Activated T-helper 17 cell treated with anti-CD3 and anti-CD28 coated beads, Interleukin-2, amount 50 U/mL, for 72 hours (primary cell): ENCODE results near the gene TGM2. TPM values are rescaled to one million over a fixed set of nuclear protein-coding genes. Genes with fewer than 3 reads are reported as not detected.

ENCODE experiments used
- ATAC-seq: fragments of 150-1000 bp; cut with Tn5 transposase; replicated peaks from 2 replicates; pipeline ENCODE4 v1.10.0; 2021; ENCODE audit warnings: mild to moderate bottlenecking, moderate library complexity
- H3K27ac Mint-ChIP-seq: one replicate; pipeline ENCODE4 v1.8.0; 2022; ENCODE audit warnings: mixed read lengths
- H3K27me3 Mint-ChIP-seq: one replicate; pipeline ENCODE4 v1.8.0; 2022; ENCODE audit warnings: mixed read lengths
- H3K36me3 Mint-ChIP-seq: one replicate; pipeline ENCODE4 v1.8.0; 2022; ENCODE audit warnings: low read depth, mild to moderate bottlenecking, mixed read lengths
- H3K4me1 Mint-ChIP-seq: one replicate; pipeline ENCODE4 v1.8.0; 2022; ENCODE audit warnings: mixed read lengths
- H3K4me3 Mint-ChIP-seq: one replicate; pipeline ENCODE4 v1.8.0; 2022; ENCODE audit warnings: mild to moderate bottlenecking, mixed read lengths
- H3K9me3 Mint-ChIP-seq: one replicate; pipeline ENCODE4 v1.8.0; 2022; ENCODE audit warnings: mixed read lengths
- total RNA-seq, 2 donors: library from RNA; stranded (reverse); gene quantifications; one replicate each; pipeline ENCODE4 v1.2.3, GENCODE V29; 2022

Gene TGM2
- total RNA-seq, 2 donors from 2014 or later = 0.19 to 0.76 TPM

GRCh38 chr20:38173237-38174156 is 8.4 kb upstream of the TGM2 start:
- ATAC-seq = no peak
- Mint-ChIP-seq H3K27ac (no peak overlapping the region), H3K27me3 (peaks cover 17% of the 10 kb centered on the region), H3K9me3 (no peaks in the 10 kb centered on the region), H3K36me3 (no peaks in the 10 kb centered on the region), H3K4me1 (no peaks in the 10 kb centered on the region), H3K4me3 (no peak overlapping the region)

GRCh38 chr20:38172408-38172807 is 7.3 kb upstream of the TGM2 start:
- Mint-ChIP-seq H3K36me3 (no peaks in the 10 kb centered on the region), H3K27me3 (peaks cover 7% of the 10 kb centered on the region), H3K9me3 (no peaks in the 10 kb centered on the region), H3K27ac (no peak overlapping the region), H3K4me1 (no peaks in the 10 kb centered on the region), H3K4me3 (no peak overlapping the region)
- no peak for ATAC-seq

GRCh38 chr20:38171675-38172043 is 6.6 kb upstream of the TGM2 start:
- H3K27ac Mint-ChIP-seq = no peak overlapping the region
- no peaks in the 10 kb centered on the region for H3K36me3 Mint-ChIP-seq
- no peaks in the 10 kb centered on the region for H3K4me1 Mint-ChIP-seq
- H3K4me3 Mint-ChIP-seq = no peak overlapping the region
- H3K9me3 Mint-ChIP-seq = no peaks in the 10 kb centered on the region
- ATAC-seq = no peak
- peaks cover 7% of the 10 kb centered on the region for H3K27me3 Mint-ChIP-seq

GRCh38 chr20:38170826-38171674 is 6.0 kb upstream of the TGM2 start:
- no peaks in the 10 kb centered on the region for H3K36me3 Mint-ChIP-seq
- no peak overlapping the region for H3K27ac Mint-ChIP-seq
- peaks cover 12% of the 10 kb centered on the region for H3K27me3 Mint-ChIP-seq
- ATAC-seq = no peak
- no peak overlapping the region for H3K4me3 Mint-ChIP-seq
- no peaks in the 10 kb centered on the region for H3K9me3 Mint-ChIP-seq
- no peaks in the 10 kb centered on the region for H3K4me1 Mint-ChIP-seq

GRCh38 chr20:38170219-38170825 is 5.3 kb upstream of the TGM2 start:
- Mint-ChIP-seq H3K4me3 (no peak overlapping the region), H3K27ac (no peak overlapping the region), H3K36me3 (no peaks in the 10 kb centered on the region), H3K9me3 (no peaks in the 10 kb centered on the region), H3K27me3 (peaks cover 19% of the 10 kb centered on the region), H3K4me1 (peaks cover 5% of the 10 kb centered on the region)
- ATAC-seq = no peak

- ATAC-seq = no peak
- H3K27ac Mint-ChIP-seq = no peak overlapping the region
- H3K9me3 Mint-ChIP-seq = no peaks in the 10 kb centered on the region
- no peaks in the 10 kb centered on the region for H3K36me3 Mint-ChIP-seq
- no peak overlapping the region for H3K4me3 Mint-ChIP-seq
- peaks cover 6% of the 10 kb centered on the region for H3K4me1 Mint-ChIP-seq
- peaks cover 21% of the 10 kb centered on the region for H3K27me3 Mint-ChIP-seq
Observed at GRCh38 chr20:38169636-38170193, 4.6 kb upstream of the TGM2 start.

GRCh38 chr20:38168791-38169589 is 3.9 kb upstream of the TGM2 start:
- no peaks in the 10 kb centered on the region for H3K36me3 Mint-ChIP-seq
- peaks cover 21% of the 10 kb centered on the region for H3K27me3 Mint-ChIP-seq
- ATAC-seq = no peak
- H3K4me3 Mint-ChIP-seq = no peak overlapping the region
- H3K4me1 Mint-ChIP-seq = peaks cover 6% of the 10 kb centered on the region
- peak overlapping the region; percentile 18 for H3K27ac Mint-ChIP-seq
- no peaks in the 10 kb centered on the region for H3K9me3 Mint-ChIP-seq

- Mint-ChIP-seq H3K27ac (peak overlapping the region; percentile 18), H3K9me3 (no peaks in the 10 kb centered on the region)
Observed at GRCh38 chr20:38167851-38168760, 3.0 kb upstream of the TGM2 start.

GRCh38 chr20:38167328-38167850 is 2.3 kb upstream of the TGM2 start:
- no peak overlapping the region for H3K27ac Mint-ChIP-seq
- no peaks in the 10 kb centered on the region for H3K9me3 Mint-ChIP-seq
- H3K36me3 Mint-ChIP-seq = no peaks in the 10 kb centered on the region
- no peak overlapping the region for H3K4me3 Mint-ChIP-seq
- peaks cover 6% of the 10 kb centered on the region for H3K4me1 Mint-ChIP-seq
- H3K27me3 Mint-ChIP-seq = peaks cover 24% of the 10 kb centered on the region
- no peak for ATAC-seq

More at GRCh38 chr20:38167851-38168760, 3.0 kb upstream of the TGM2 start:
- peaks cover 6% of the 10 kb centered on the region for H3K4me1 Mint-ChIP-seq
- H3K36me3 Mint-ChIP-seq = no peaks in the 10 kb centered on the region
- H3K4me3 Mint-ChIP-seq = no peak overlapping the region
- H3K27me3 Mint-ChIP-seq = peaks cover 21% of the 10 kb centered on the region
- ATAC-seq = peak; percentile 60

GRCh38 chr20:38166703-38167233 is 1.7 kb upstream of the TGM2 start:
- Mint-ChIP-seq H3K9me3 (no peaks in the 10 kb centered on the region), H3K27me3 (peaks cover 23% of the 10 kb centered on the region), H3K36me3 (no peaks in the 10 kb centered on the region), H3K4me1 (peaks cover 6% of the 10 kb centered on the region), H3K27ac (no peak overlapping the region), H3K4me3 (no peak overlapping the region)
- no peak for ATAC-seq

GRCh38 chr20:38165966-38166702 is 1.1 kb upstream of the TGM2 start:
- no peak for ATAC-seq
- no peaks in the 10 kb centered on the region for H3K36me3 Mint-ChIP-seq
- H3K27ac Mint-ChIP-seq = no peak overlapping the region
- no peak overlapping the region for H3K4me3 Mint-ChIP-seq
- peaks cover 6% of the 10 kb centered on the region for H3K4me1 Mint-ChIP-seq
- no peaks in the 10 kb centered on the region for H3K9me3 Mint-ChIP-seq
- peaks cover 22% of the 10 kb centered on the region for H3K27me3 Mint-ChIP-seq

GRCh38 chr20:38164624-38165088 is 414 bp downstream of the TGM2 start:
- peaks cover 6% of the 10 kb centered on the region for H3K4me1 Mint-ChIP-seq
- no peak overlapping the region for H3K4me3 Mint-ChIP-seq
- ATAC-seq = no peak
- H3K27me3 Mint-ChIP-seq = peaks cover 22% of the 10 kb centered on the region
- H3K9me3 Mint-ChIP-seq = no peaks in the 10 kb centered on the region
- H3K36me3 Mint-ChIP-seq = no peaks in the 10 kb centered on the region
- H3K27ac Mint-ChIP-seq = no peak overlapping the region
